ENCODE measurements around the gene FAM241A.

- TF ChIP-seq CTCF (IDR thresholded peaks at IDR 0.05) = no peak
- TF ChIP-seq SIN3A (IDR thresholded peaks at IDR 0.05; ENCODE audit: borderline replicate concordance, insufficient read depth, low read depth, low read length) = no peak
Measured at GRCh38 chr4:112203593-112203992, 58.3 kb downstream of the FAM241A start.

All from Panc1 (cell line).